Liver (tissue), 9 donors: ENCODE data around the gene PFN1. TPM values are rescaled to one million over a fixed set of nuclear protein-coding genes. Genes with fewer than 3 reads are reported as not detected.

ENCODE experiments used
- DNase-seq: peaks from one replicate; pipeline ENCODE4 v3.0.0-alpha.2; 2017; ENCODE audit warnings: low spot score
- H3K27ac ChIP-seq, 2 donors: one replicate each; pipeline ENCODE4 v1.7.0; 2013; ENCODE audit warnings: inconsistent platforms in 2 of 2, low read length in 2 of 2, control low read depth in 1 of 2, low read depth in 1 of 2, mild to moderate bottlenecking in 1 of 2
- H3K27me3 ChIP-seq, 4 donors: one replicate each; pipeline versions ENCODE4 v1.6.1 to v1.7.0; 2013; ENCODE audit warnings: low read length in 3 of 4, inconsistent platforms in 1 of 4, mild to moderate bottlenecking in 1 of 4, moderate library complexity in 1 of 4; ENCODE audit not compliant: control insufficient read depth in 4 of 4, insufficient read depth in 4 of 4
- H3K36me3 ChIP-seq, 4 donors: one replicate each; pipeline versions ENCODE4 v1.6.1 to v1.7.0; 2013; ENCODE audit warnings: low read length in 3 of 4, mild to moderate bottlenecking in 3 of 4, low read depth in 1 of 4, moderate library complexity in 1 of 4; ENCODE audit not compliant: control insufficient read depth in 4 of 4, insufficient read depth in 3 of 4
- H3K4me1 ChIP-seq, 4 donors: one replicate each; pipeline versions ENCODE4 v1.6.1 to v1.7.0; 2013; ENCODE audit warnings: low read length in 3 of 4, mild to moderate bottlenecking in 3 of 4, moderate library complexity in 1 of 4; ENCODE audit not compliant: control insufficient read depth in 4 of 4, insufficient read depth in 4 of 4
- H3K4me3 ChIP-seq, 3 donors: one replicate each; pipeline versions ENCODE4 v1.6.1 to v1.7.0; 2013; ENCODE audit warnings: low read length in 3 of 3, control low read depth in 1 of 3, low read depth in 1 of 3, mild to moderate bottlenecking in 1 of 3
- H3K9ac ChIP-seq, 2 donors: one replicate each; pipeline ENCODE4 v1.7.0; 2013; ENCODE audit warnings: low read length in 2 of 2, mild to moderate bottlenecking in 2 of 2, moderate library complexity in 2 of 2, control low read depth in 1 of 2, low read depth in 1 of 2
- H3K9me3 ChIP-seq, 4 donors: one replicate each; pipeline versions ENCODE4 v1.6.1 to v1.7.0; 2013; ENCODE audit warnings: low read length in 3 of 4; ENCODE audit not compliant: control insufficient read depth in 4 of 4
- ATF3 ChIP-seq: IDR thresholded peaks from 2 replicates; pipeline ENCODE4 v1.6.1; 2016; ENCODE audit warnings: antibody characterized with exemption
- CTCF ChIP-seq: fragments of 150-350 bp; IDR thresholded peaks from 2 replicates; pipeline ENCODE4 v1.5.1; 2017; ENCODE audit warnings: improper control_type of control experiment, low read depth, low read length; ENCODE audit not compliant: missing input control
- GABPA ChIP-seq, 2 donors: IDR thresholded peaks in 1 of 2; conservative IDR thresholded peaks in 1 of 2; 2 replicates each; pipeline ENCODE4 v1.6.1; 2016; ENCODE audit warnings: antibody characterized with exemption in 2 of 2, mild to moderate bottlenecking in 1 of 2, moderate library complexity in 1 of 2
- HNF4A ChIP-seq, 2 donors: conservative IDR thresholded peaks; 2 replicates each; pipeline ENCODE4 v1.6.1; 2016; ENCODE audit warnings: antibody characterized with exemption in 2 of 2, mild to moderate bottlenecking in 2 of 2
- HNF4G ChIP-seq: IDR thresholded peaks from 2 replicates; pipeline ENCODE4 v1.6.1; 2016; ENCODE audit warnings: antibody characterized with exemption
- MAX ChIP-seq: IDR thresholded peaks from 2 replicates; pipeline ENCODE4 v1.6.1; 2016; ENCODE audit warnings: antibody characterized with exemption
- NR2F2 ChIP-seq: IDR thresholded peaks from 2 replicates; pipeline ENCODE4 v1.6.1; 2016; ENCODE audit warnings: antibody characterized with exemption
- RAD21 ChIP-seq, 2 donors: IDR thresholded peaks; 2 replicates each; pipeline ENCODE4 v1.6.1; 2016; ENCODE audit warnings: antibody characterized with exemption in 2 of 2, mild to moderate bottlenecking in 2 of 2
- REST ChIP-seq: IDR thresholded peaks from 2 replicates; pipeline ENCODE4 v1.6.1; 2016; ENCODE audit warnings: antibody characterized with exemption, mild to moderate bottlenecking
- RXRA ChIP-seq, 2 donors: IDR thresholded peaks; 2 replicates each; pipeline ENCODE4 v1.6.1; 2017 to 2018; ENCODE audit warnings: antibody characterized with exemption in 2 of 2, mild to moderate bottlenecking in 1 of 2
- SP1 ChIP-seq: IDR thresholded peaks from 2 replicates; pipeline ENCODE4 v1.6.1; 2018; ENCODE audit warnings: antibody characterized with exemption, mild to moderate bottlenecking
- YY1 ChIP-seq: IDR thresholded peaks from 2 replicates; pipeline ENCODE4 v1.6.1; 2016; ENCODE audit warnings: antibody characterized with exemption, mild to moderate bottlenecking
- ZBTB33 ChIP-seq: IDR thresholded peaks from 2 replicates; pipeline ENCODE4 v1.6.1; 2016; ENCODE audit warnings: antibody characterized with exemption
- WGBS: extraction: QIAGEN DNeasy Blood & Tissue Kit; methylation state at CpG from one replicate; pipeline ENCODE4 v1.1.7; 2013; 5-methylcytosine and 5-hydroxymethylcytosine counted together
- polyA plus RNA-seq, 2 donors: library from polyadenylated mRNA; stranded (reverse) in 1 of 2; unstranded in 1 of 2; fragments of 200-250 nt in 1 of 2; fragments of >200 nt in 1 of 2; fragmentation: Nextera tagmentation in 1 of 2; extraction: Ambion mirVana in 1 of 2; gene quantifications; one replicate each; pipeline versions ENCODE4 v1.2.1 to v1.2.3, GENCODE V29; 2013 to 2015
- total RNA-seq, 2 donors: library from RNA; depleted of rRNA; stranded (reverse); fragments of >200 nt; gene quantifications; one replicate each; pipeline ENCODE4 v1.2.3, GENCODE V29; 2014
- donor health status: healthy.
- donor health status: healthy.
- donor health status: healthy.
- donor health status: healthy.
- donor health status: healthy.

The PFN1 gene
- total and polyA plus RNA-seq, 4 donors: 150 to 672 (median 580) TPM

GRCh38 chr17:4949321-4950074 is 1.2 kb upstream of the PFN1 start:
- Histone ChIP-seq H3K27ac (peak overlapping the region; percentile 95 to 96), H3K27me3 (no peaks in the 10 kb centered on the region), H3K36me3 (peaks cover 3 to 12% (median 5%) of the 10 kb centered on the region in 4 donors), H3K4me3 (peak overlapping the region; percentile 66 to 91 (median 76)), H3K9me3 (no peaks in the 10 kb centered on the region), H3K9ac (peak overlapping the region; percentile 51 to 85), H3K4me1 (peaks cover 8 to 59% (median 43%) of the 10 kb centered on the region in 4 donors)
- DNase-seq: peak; percentile 74
- WGBS: under 1% methylated on average over 75 of the region's 75 CpGs
- TF ChIP-seq HNF4G (no peak), RXRA (IDR thresholded peaks at IDR 0.05) (peak; percentile 57 to 77), YY1 (no peak), HNF4A (conservative IDR thresholded peaks at IDR 0.05) (peak in 1 of 2 donors; percentile 40), NR2F2 (peak; percentile 77), GABPA (IDR thresholded peaks at IDR 0.05 in 1 of 2, conservative IDR thresholded peaks at IDR 0.05 in 1 of 2) (peak in 1 of 2 donors; percentile 17), MAX (no peak), RAD21 (IDR thresholded peaks at IDR 0.05) (no peak), CTCF (no peak), REST (no peak)

- TF ChIP-seq HNF4A (conservative IDR thresholded peaks at IDR 0.05): no peak
- TF ChIP-seq ATF3: no peak
- TF ChIP-seq ZBTB33: no peak
- TF ChIP-seq SP1: no peak
- no peak for TF ChIP-seq REST
- Histone ChIP-seq H3K9me3 (no peaks in the 10 kb centered on the region), H3K4me1 (peaks cover 8 to 59% (median 45%) of the 10 kb centered on the region in 4 donors), H3K9ac (peak overlapping the region; percentile 51 to 85), H3K27me3 (no peaks in the 10 kb centered on the region), H3K4me3 (peak overlapping the region; percentile 66 to 96 (median 91)), H3K36me3 (peaks cover 3 to 12% (median 7%) of the 10 kb centered on the region in 4 donors), H3K27ac (peak overlapping the region; percentile 95 to 96)
- DNase-seq: peak; percentile 78
- WGBS: under 1% methylated on average over 40 of the region's 40 CpGs
Observed at GRCh38 chr17:4948931-4949320, 596 bp upstream of the PFN1 start.
